Activated CD4-positive, alpha-beta T cell treated with anti-CD3 and anti-CD28 coated beads, Interleukin-2, Interleukin-4, amounts not matched to agents 100 ng/mL and 50 ng/mL, durations not matched to agents 16 hours and 8 hours (primary cell): ENCODE data around the gene VPS13D.

Source experiments
- DNase-seq: peaks from one replicate; pipeline ENCODE4 v3.0.0-alpha.2; 2020; ENCODE audit warnings: low spot score

The VPS13D gene

GRCh38 chr1:12553963-12554362, 324.1 kb downstream of the VPS13D start:
- no peak for DNase-seq

GRCh38 chr1:12554521-12555305, 324.9 kb downstream of the VPS13D start:
- no peak for DNase-seq

- DNase-seq = no peak
These were observed 325.9 kb downstream of the VPS13D start for GRCh38 chr1:12555411-12556367.

- no peak for DNase-seq
These were observed 326.6 kb downstream of the VPS13D start for GRCh38 chr1:12556368-12556930.

- DNase-seq = no peak
These were observed 327.4 kb downstream of the VPS13D start for GRCh38 chr1:12556957-12557935.

- no peak for DNase-seq
These were observed 331.3 kb downstream of the VPS13D start for GRCh38 chr1:12561121-12561520.
